SK-N-SH (cell line): ENCODE measurements around the gene SLC35B4. TPM values are rescaled to one million over a fixed set of nuclear protein-coding genes. Genes with fewer than 3 reads are reported as not detected.
A peak's percentile ranks its signal among the peaks of the same experiment; 100 is the strongest.

Experiments
- CTCF ChIA-PET: fragments of 300-600, 350-600 bp; formaldehyde crosslinking; extraction: SDS; loops from one replicate; lab custom pipeline; 2021; lab: Yijun Ruan, JAX
- POLR2A ChIA-PET: fragments of 350-600 bp; sonication (Branson Sonifier 250); formaldehyde crosslinking; extraction: SDS; loops from one replicate; lab custom pipeline; 2020; ENCODE audit warnings: antibody characterized with exemption, inconsistent platforms; lab: Yijun Ruan, JAX
- DNase-seq: peaks from one replicate; pipeline ENCODE4 v3.0.0; 2012
- H2AFZ ChIP-seq: fragments of 200-600 bp; sonication (generic); 2 replicates; pipeline ENCODE4 v1.8.1; 2016; ENCODE audit warnings: antibody characterized with exemption, mild to moderate bottlenecking, low read depth
- H3F3A ChIP-seq: fragments of 200-600 bp; sonication (generic); replicated peaks from 2 replicates; pipeline ENCODE3; 2016; ENCODE audit warnings: antibody characterized with exemption, mild to moderate bottlenecking; ENCODE audit not compliant: insufficient read depth
- H3K27ac ChIP-seq, 2 experiments: fragments of 200-500 bp in 1 of 2; fragments of 200-600 bp in 1 of 2; sonication (Bioruptor generic) in 1 of 2; sonication (generic), shearing (Covaris generic) in 1 of 2; 2 replicates each; pipeline versions ENCODE4 v1.5.1 to v1.6.1; 2014 to 2016; ENCODE audit warnings: low read depth in 2 of 2, inconsistent platforms in 1 of 2, low read length in 1 of 2, mild to moderate bottlenecking in 1 of 2, mixed read lengths in 1 of 2
- H3K27me3 ChIP-seq: fragments of 200-600 bp; sonication (generic), shearing (Covaris generic); 2 replicates; pipeline ENCODE4 v1.6.1; 2016; ENCODE audit warnings: mixed run types; ENCODE audit not compliant: insufficient read depth
- H3K36me3 ChIP-seq, 2 experiments: fragments of 200-500 bp in 1 of 2; fragments of 200-600 bp in 1 of 2; sonication (Bioruptor generic) in 1 of 2; sonication (generic) in 1 of 2; replicated peaks in 1 of 2; 2 replicates each; pipeline versions ENCODE3 to v1.5.1; 2014 to 2016; ENCODE audit warnings: low read length in 1 of 2, mild to moderate bottlenecking in 1 of 2; ENCODE audit not compliant: insufficient read depth in 2 of 2, control insufficient read depth in 1 of 2
- H3K4me1 ChIP-seq, 2 experiments: fragments of 200-500 bp in 1 of 2; fragments of 200-600 bp in 1 of 2; sonication (Bioruptor generic) in 1 of 2; sonication (generic), shearing (Covaris generic) in 1 of 2; 2 replicates each; pipeline versions ENCODE4 v1.5.1 to v1.6.1; 2014 to 2016; ENCODE audit warnings: low read depth in 1 of 2, low read length in 1 of 2, mixed run types in 1 of 2; ENCODE audit not compliant: insufficient read depth in 2 of 2, control insufficient read depth in 1 of 2
- H3K4me2 ChIP-seq: fragments of 200-600 bp; sonication (generic), shearing (Covaris generic); 2 replicates; pipeline ENCODE4 v1.6.1; 2017; ENCODE audit warnings: mixed run types
- H3K4me3 ChIP-seq, 2 experiments: fragments of 200-500 bp in 1 of 2; fragments of 200-600 bp in 1 of 2; sonication (Bioruptor generic) in 1 of 2; sonication (generic), shearing (Covaris generic) in 1 of 2; 2 replicates each; pipeline versions ENCODE4 v1.5.1 to v1.8.1; 2014 to 2016; ENCODE audit warnings: low read depth in 2 of 2, inconsistent platforms in 1 of 2, low read length in 1 of 2, mild to moderate bottlenecking in 1 of 2, mixed read lengths in 1 of 2, moderate library complexity in 1 of 2
- H3K79me2 ChIP-seq: fragments of 200-600 bp; sonication (generic); 2 replicates; pipeline ENCODE4 v1.8.1; 2017; ENCODE audit warnings: mild to moderate bottlenecking; ENCODE audit not compliant: insufficient read depth
- H3K9ac ChIP-seq: fragments of 200-600 bp; sonication (generic); 2 replicates; pipeline ENCODE4 v1.6.1; 2017; ENCODE audit warnings: mixed run types
- H3K9me2 ChIP-seq: fragments of 200-600 bp; sonication (generic); 2 replicates; pipeline ENCODE4 v1.6.1; 2017; ENCODE audit warnings: mixed run types
- H3K9me3 ChIP-seq: fragments of 200-600 bp; sonication (generic); 2 replicates; pipeline ENCODE4 v1.6.1; 2017; ENCODE audit warnings: mixed run types, mild to moderate bottlenecking, moderate library complexity
- H4K20me1 ChIP-seq: fragments of 200-600 bp; sonication (generic); 2 replicates; pipeline ENCODE4 v1.6.1; 2017; ENCODE audit warnings: mild to moderate bottlenecking, mixed run types; ENCODE audit not compliant: insufficient read depth
- CHD2 ChIP-seq: fragments of 150-350 bp; IDR thresholded peaks from 2 replicates; pipeline ENCODE4 v1.6.1; 2018; ENCODE audit warnings: low read length; ENCODE audit not compliant: partially characterized antibody
- CTCF ChIP-seq: fragments of 200-600 bp; sonication (generic); IDR thresholded peaks from 2 replicates; pipeline ENCODE4 v1.6.1; 2017; ENCODE audit warnings: antibody characterized with exemption, mild to moderate bottlenecking, moderate library complexity
- ELF1 ChIP-seq: IDR thresholded peaks from 2 replicates; pipeline ENCODE4 v1.4.0; 2012
- FOXJ3 ChIP-seq: sonication (generic); formaldehyde crosslinking; IDR thresholded peaks from 2 replicates; pipeline ENCODE4 v1.5.1; 2020; ENCODE audit warnings: mild to moderate bottlenecking, missing genetic modification reagents
- FOXM1 ChIP-seq: IDR thresholded peaks from 2 replicates; pipeline ENCODE4 v1.4.0; 2012; ENCODE audit warnings: low read depth, mild to moderate bottlenecking
- GATA2 ChIP-seq: sonication (generic); formaldehyde crosslinking; IDR thresholded peaks from 2 replicates; pipeline ENCODE4 v1.5.0; 2020; ENCODE audit warnings: mild to moderate bottlenecking, missing genetic modification reagents
- JUND ChIP-seq: IDR thresholded peaks from 2 replicates; pipeline ENCODE4 v1.4.0; 2012
- NFIC ChIP-seq: IDR thresholded peaks from 2 replicates; pipeline ENCODE4 v1.4.0; 2012; ENCODE audit warnings: borderline replicate concordance
- PBX3 ChIP-seq: IDR thresholded peaks from 2 replicates; pipeline ENCODE4; 2012
- POLR2AphosphoS5 ChIP-seq: IDR thresholded peaks from 2 replicates; pipeline ENCODE4 v1.6.1; 2012; ENCODE audit warnings: low read depth, low read length
- RAD21 ChIP-seq: IDR thresholded peaks from 2 replicates; pipeline ENCODE4 v1.6.1; 2012; ENCODE audit warnings: mild to moderate bottlenecking, low read length
- RCOR1 ChIP-seq: fragments of 150-350 bp; IDR thresholded peaks from 2 replicates; pipeline ENCODE4 v1.6.1; 2017; ENCODE audit warnings: antibody characterized with exemption, low read length
- REST ChIP-seq: IDR thresholded peaks from 2 replicates; pipeline ENCODE4 v1.6.1; 2012; ENCODE audit warnings: mild to moderate bottlenecking, low read depth, low read length, moderate library complexity
- RFX5 ChIP-seq: IDR thresholded peaks from 2 replicates; pipeline ENCODE4 v1.6.1; 2012; ENCODE audit warnings: mild to moderate bottlenecking, improper control_type of control experiment, low read length
- RXRA ChIP-seq: IDR thresholded peaks from 2 replicates; pipeline ENCODE4 v1.4.0; 2012; ENCODE audit warnings: low read depth, mild to moderate bottlenecking, borderline replicate concordance
- TAF1 ChIP-seq: IDR thresholded peaks from 2 replicates; pipeline ENCODE4 v1.6.1; 2012; ENCODE audit warnings: low read depth, mild to moderate bottlenecking, low read length, moderate library complexity, borderline replicate concordance
- USF1 ChIP-seq: IDR thresholded peaks from 2 replicates; pipeline ENCODE4 v1.4.0; 2012; ENCODE audit warnings: low read depth, borderline replicate concordance
- USF2 ChIP-seq: fragments of 150-350 bp; IDR thresholded peaks from 2 replicates; pipeline ENCODE4 v1.6.1; 2017; ENCODE audit warnings: antibody characterized with exemption, low read length, low read depth, borderline replicate concordance
- YY1 ChIP-seq: IDR thresholded peaks from 2 replicates; pipeline ENCODE4 v1.4.0; 2012; ENCODE audit warnings: low read depth, mild to moderate bottlenecking
- WGBS: methylation state at CpG from one replicate; pipeline ENCODE4 v1.1.6; 2017; ENCODE audit warnings: low lambda C conversion rate; 5-methylcytosine and 5-hydroxymethylcytosine counted together
- polyA plus RNA-seq, 3 experiments: library from polyadenylated mRNA; depleted of rRNA; stranded (reverse); fragments of >200 nt; gene quantifications; 2 replicates each; pipeline ENCODE4 v1.2.3, GENCODE V29; 2012

SLC35B4 gene
- polyA plus RNA-seq, 1 of the 3 experiments (the other 2 are of a cell fraction): 19.3 TPM

- Histone ChIP-seq H4K20me1 (no peaks in the 10 kb centered on the region), H3K9me3 (no peaks in the 10 kb centered on the region), H3K4me1 (peaks cover 0 to 11% of the 10 kb centered on the region in 2 experiments; a peak in 1 of 4 replicates), H3K27me3 (no peaks in the 10 kb centered on the region), H3K4me2 (no peak overlapping the region), H2AFZ (no peak overlapping the region), H3K36me3 (no peaks in the 10 kb centered on the region), H3K79me2 (no peaks in the 10 kb centered on the region), H3K27ac (peak overlapping the region in 1 of 2 experiments; percentile 11; a peak in 1 of 4 replicates), H3K4me3 (no peak overlapping the region), H3K9ac (no peak overlapping the region), H3F3A (no peaks in the 10 kb centered on the region), H3K9me2 (no peaks in the 10 kb centered on the region)
- whole genome bisulfite sequencing: 17% methylated on average over 2 of the region's 2 CpGs
- ChIA-PET POLR2A (no interaction called here), CTCF (no interaction called here)
- TF ChIP-seq CHD2: no peak
- no peak for TF ChIP-seq ELF1
- no peak for TF ChIP-seq RXRA
- TF ChIP-seq RCOR1: no peak
- no peak for TF ChIP-seq TAF1
- no peak for TF ChIP-seq USF1
- no peak for TF ChIP-seq REST
- no peak for TF ChIP-seq YY1
- no peak for TF ChIP-seq RAD21
- TF ChIP-seq FOXM1: no peak
- no peak for TF ChIP-seq JUND
- no peak for TF ChIP-seq GATA2 (CRISPR knock-in tag)
- no peak for TF ChIP-seq FOXJ3 (CRISPR knock-in tag)
- TF ChIP-seq RFX5: no peak
- TF ChIP-seq USF2: no peak
- no peak for TF ChIP-seq NFIC
- no peak for TF ChIP-seq CTCF
- TF ChIP-seq PBX3: no peak
- no peak for TF ChIP-seq POLR2AphosphoS5
- no peak for DNase-seq
Measured at GRCh38 chr7:134246761-134247160, 70.0 kb downstream of the SLC35B4 start.
